Fibroblast of upper back skin (primary cell): ENCODE data around the gene NR4A1.

Experiments used
- DNase-seq: peaks from one replicate; pipeline ENCODE4 v3.0.0-alpha.2; 2013

Gene NR4A1

GRCh38 chr12:52059582-52060497 lies 8.6 kb downstream of the NR4A1 start:
- DNase-seq, result no peak

GRCh38 chr12:52060498-52061177 lies 9.4 kb downstream of the NR4A1 start:
- DNase-seq, result no peak

- no peak for DNase-seq
These were observed 10.4 kb downstream of the NR4A1 start for GRCh38 chr12:52061470-52062166.

- DNase-seq, result no peak
These were observed 11.2 kb downstream of the NR4A1 start for GRCh38 chr12:52062167-52063081.

- no peak for DNase-seq
These were observed 12.1 kb downstream of the NR4A1 start for GRCh38 chr12:52063082-52063924.

GRCh38 chr12:52063981-52064649 lies 12.9 kb downstream of the NR4A1 start:
- DNase-seq, result peak; percentile 54

- no peak for DNase-seq
These were observed 15.3 kb downstream of the NR4A1 start for GRCh38 chr12:52066346-52067080.

- DNase-seq, result no peak
These were observed 15.8 kb downstream of the NR4A1 start for GRCh38 chr12:52067081-52067374.

- DNase-seq, result peak; percentile 95
These were observed 18.3 kb downstream of the NR4A1 start, which contains the start of gene ATG101 for GRCh38 chr12:52069327-52070184. ATG101 (plus strand) TSS chr12:52069978; CDS start chr12:52073651, 3,673 bp downstream.

GRCh38 chr12:52070185-52070925 lies 19.1 kb downstream of the NR4A1 start:
- no peak for DNase-seq

GRCh38 chr12:52073531-52074381 lies 22.5 kb downstream of the NR4A1 start:
- peak; percentile 72 for DNase-seq

- no peak for DNase-seq
These were observed 23.9 kb downstream of the NR4A1 start for GRCh38 chr12:52074971-52075724.

GRCh38 chr12:52076811-52077210 lies 25.6 kb downstream of the NR4A1 start:
- no peak for DNase-seq

GRCh38 chr12:52078276-52078675 lies 27.0 kb downstream of the NR4A1 start:
- no peak for DNase-seq

GRCh38 chr12:52079576-52080402 lies 28.5 kb downstream of the NR4A1 start, which contains the start of gene SMIM41:
SMIM41 (plus strand) TSS chr12:52079704; CDS start chr12:52079780, 76 bp downstream.
- DNase-seq, result no peak
